Neural progenitor cell (in vitro differentiated cells): Measurements from ENCODE around the gene UCN2.

Source experiments
- EZH2 ChIP-seq: fragments of 200-600 bp; sonication (generic); IDR thresholded peaks from 2 replicates; pipeline ENCODE4 v1.6.1; 2017; ENCODE audit warnings: antibody characterized with exemption, mild to moderate bottlenecking, moderate library complexity
- TF ChIP-seq, protein P1 (sequence below): fragments of 200-600 bp; sonication (generic); IDR thresholded peaks from 2 replicates; pipeline ENCODE4 v1.5.1; 2017; ENCODE audit warnings: antibody characterized with exemption, mild to moderate bottlenecking

DNA sequence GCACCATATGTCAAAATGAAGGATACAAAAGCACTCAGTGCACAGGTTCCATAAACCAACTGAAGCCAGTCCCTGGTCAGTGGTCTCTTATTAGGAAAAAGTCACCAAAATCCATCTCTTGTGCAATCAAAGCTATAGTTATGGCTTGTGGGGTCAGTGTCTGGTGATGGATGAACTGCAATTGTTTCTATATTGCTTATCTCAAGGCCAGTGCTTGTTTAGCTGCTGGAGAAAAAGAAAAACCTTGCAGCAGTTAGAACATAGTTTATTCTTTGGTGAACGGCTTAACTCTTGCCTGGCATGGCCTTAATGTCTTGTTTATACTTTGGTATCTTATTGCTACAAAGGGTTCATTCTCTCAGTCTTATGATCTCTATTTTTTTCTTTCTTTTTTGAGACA, 48.7 kb upstream of the UCN2 start:
- TF ChIP-seq, protein P1, sequence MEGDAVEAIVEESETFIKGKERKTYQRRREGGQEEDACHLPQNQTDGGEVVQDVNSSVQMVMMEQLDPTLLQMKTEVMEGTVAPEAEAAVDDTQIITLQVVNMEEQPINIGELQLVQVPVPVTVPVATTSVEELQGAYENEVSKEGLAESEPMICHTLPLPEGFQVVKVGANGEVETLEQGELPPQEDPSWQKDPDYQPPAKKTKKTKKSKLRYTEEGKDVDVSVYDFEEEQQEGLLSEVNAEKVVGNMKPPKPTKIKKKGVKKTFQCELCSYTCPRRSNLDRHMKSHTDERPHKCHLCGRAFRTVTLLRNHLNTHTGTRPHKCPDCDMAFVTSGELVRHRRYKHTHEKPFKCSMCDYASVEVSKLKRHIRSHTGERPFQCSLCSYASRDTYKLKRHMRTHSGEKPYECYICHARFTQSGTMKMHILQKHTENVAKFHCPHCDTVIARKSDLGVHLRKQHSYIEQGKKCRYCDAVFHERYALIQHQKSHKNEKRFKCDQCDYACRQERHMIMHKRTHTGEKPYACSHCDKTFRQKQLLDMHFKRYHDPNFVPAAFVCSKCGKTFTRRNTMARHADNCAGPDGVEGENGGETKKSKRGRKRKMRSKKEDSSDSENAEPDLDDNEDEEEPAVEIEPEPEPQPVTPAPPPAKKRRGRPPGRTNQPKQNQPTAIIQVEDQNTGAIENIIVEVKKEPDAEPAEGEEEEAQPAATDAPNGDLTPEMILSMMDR: no peak
- no peak for TF ChIP-seq EZH2
